SK-N-SH (cell line): ENCODE measurements around the gene ZNF768. TPM values are rescaled to one million over a fixed set of nuclear protein-coding genes. Genes with fewer than 3 reads are reported as not detected.
"Not testable (repeated sequence)": the region's sequence is repeated elsewhere in the genome, so short reads cannot be mapped to it uniquely, and the experiment has no call there.

Experiments used
- CTCF ChIA-PET: fragments of 300-600, 350-600 bp; formaldehyde crosslinking; extraction: SDS; loops from one replicate; lab custom pipeline; 2021; lab: Yijun Ruan, JAX
- POLR2A ChIA-PET: fragments of 350-600 bp; sonication (Branson Sonifier 250); formaldehyde crosslinking; extraction: SDS; loops from one replicate; lab custom pipeline; 2020; ENCODE audit warnings: antibody characterized with exemption, inconsistent platforms; lab: Yijun Ruan, JAX
- DNase-seq: peaks from one replicate; pipeline ENCODE4 v3.0.0; 2012
- H2AFZ ChIP-seq: fragments of 200-600 bp; sonication (generic); 2 replicates; pipeline ENCODE4 v1.8.1; 2016; ENCODE audit warnings: antibody characterized with exemption, mild to moderate bottlenecking, low read depth
- H3F3A ChIP-seq: fragments of 200-600 bp; sonication (generic); replicated peaks from 2 replicates; pipeline ENCODE3; 2016; ENCODE audit warnings: antibody characterized with exemption, mild to moderate bottlenecking; ENCODE audit not compliant: insufficient read depth
- H3K27ac ChIP-seq, 2 experiments: fragments of 200-500 bp in 1 of 2; fragments of 200-600 bp in 1 of 2; sonication (Bioruptor generic) in 1 of 2; sonication (generic), shearing (Covaris generic) in 1 of 2; 2 replicates each; pipeline versions ENCODE4 v1.5.1 to v1.6.1; 2014 to 2016; ENCODE audit warnings: low read depth in 2 of 2, inconsistent platforms in 1 of 2, low read length in 1 of 2, mild to moderate bottlenecking in 1 of 2, mixed read lengths in 1 of 2
- H3K27me3 ChIP-seq: fragments of 200-600 bp; sonication (generic), shearing (Covaris generic); 2 replicates; pipeline ENCODE4 v1.6.1; 2016; ENCODE audit warnings: mixed run types; ENCODE audit not compliant: insufficient read depth
- H3K36me3 ChIP-seq, 2 experiments: fragments of 200-500 bp in 1 of 2; fragments of 200-600 bp in 1 of 2; sonication (Bioruptor generic) in 1 of 2; sonication (generic) in 1 of 2; replicated peaks in 1 of 2; 2 replicates each; pipeline versions ENCODE3 to v1.5.1; 2014 to 2016; ENCODE audit warnings: low read length in 1 of 2, mild to moderate bottlenecking in 1 of 2; ENCODE audit not compliant: insufficient read depth in 2 of 2, control insufficient read depth in 1 of 2
- H3K4me1 ChIP-seq, 2 experiments: fragments of 200-500 bp in 1 of 2; fragments of 200-600 bp in 1 of 2; sonication (Bioruptor generic) in 1 of 2; sonication (generic), shearing (Covaris generic) in 1 of 2; 2 replicates each; pipeline versions ENCODE4 v1.5.1 to v1.6.1; 2014 to 2016; ENCODE audit warnings: low read depth in 1 of 2, low read length in 1 of 2, mixed run types in 1 of 2; ENCODE audit not compliant: insufficient read depth in 2 of 2, control insufficient read depth in 1 of 2
- H3K4me2 ChIP-seq: fragments of 200-600 bp; sonication (generic), shearing (Covaris generic); 2 replicates; pipeline ENCODE4 v1.6.1; 2017; ENCODE audit warnings: mixed run types
- H3K4me3 ChIP-seq, 2 experiments: fragments of 200-500 bp in 1 of 2; fragments of 200-600 bp in 1 of 2; sonication (Bioruptor generic) in 1 of 2; sonication (generic), shearing (Covaris generic) in 1 of 2; 2 replicates each; pipeline versions ENCODE4 v1.5.1 to v1.8.1; 2014 to 2016; ENCODE audit warnings: low read depth in 2 of 2, inconsistent platforms in 1 of 2, low read length in 1 of 2, mild to moderate bottlenecking in 1 of 2, mixed read lengths in 1 of 2, moderate library complexity in 1 of 2
- H3K79me2 ChIP-seq: fragments of 200-600 bp; sonication (generic); 2 replicates; pipeline ENCODE4 v1.8.1; 2017; ENCODE audit warnings: mild to moderate bottlenecking; ENCODE audit not compliant: insufficient read depth
- H3K9ac ChIP-seq: fragments of 200-600 bp; sonication (generic); 2 replicates; pipeline ENCODE4 v1.6.1; 2017; ENCODE audit warnings: mixed run types
- H3K9me2 ChIP-seq: fragments of 200-600 bp; sonication (generic); 2 replicates; pipeline ENCODE4 v1.6.1; 2017; ENCODE audit warnings: mixed run types
- H3K9me3 ChIP-seq: fragments of 200-600 bp; sonication (generic); 2 replicates; pipeline ENCODE4 v1.6.1; 2017; ENCODE audit warnings: mixed run types, mild to moderate bottlenecking, moderate library complexity
- H4K20me1 ChIP-seq: fragments of 200-600 bp; sonication (generic); 2 replicates; pipeline ENCODE4 v1.6.1; 2017; ENCODE audit warnings: mild to moderate bottlenecking, mixed run types; ENCODE audit not compliant: insufficient read depth
- CTCF ChIP-seq: fragments of 200-600 bp; sonication (generic); IDR thresholded peaks from 2 replicates; pipeline ENCODE4 v1.6.1; 2017; ENCODE audit warnings: antibody characterized with exemption, mild to moderate bottlenecking, moderate library complexity
- EP300 ChIP-seq, 2 experiments: IDR thresholded peaks; 2 replicates each; pipeline versions ENCODE4 v1.4.0 to v1.6.1; 2012; ENCODE audit warnings: borderline replicate concordance in 1 of 2, low read depth in 1 of 2, low read length in 1 of 2
- FOSL2 ChIP-seq: IDR thresholded peaks from 2 replicates; pipeline ENCODE4 v1.4.0; 2012; ENCODE audit warnings: low read depth, mild to moderate bottlenecking, moderate library complexity, borderline replicate concordance
- GABPA ChIP-seq: IDR thresholded peaks from 2 replicates; pipeline ENCODE4 v1.4.0; 2012; ENCODE audit warnings: low read depth, mild to moderate bottlenecking
- GATA2 ChIP-seq: sonication (generic); formaldehyde crosslinking; IDR thresholded peaks from 2 replicates; pipeline ENCODE4 v1.5.0; 2020; ENCODE audit warnings: mild to moderate bottlenecking, missing genetic modification reagents
- JUND ChIP-seq: IDR thresholded peaks from 2 replicates; pipeline ENCODE4 v1.4.0; 2012
- NFIC ChIP-seq: IDR thresholded peaks from 2 replicates; pipeline ENCODE4 v1.4.0; 2012; ENCODE audit warnings: borderline replicate concordance
- NRF1 ChIP-seq: IDR thresholded peaks from 2 replicates; pipeline ENCODE4 v1.6.1; 2012; ENCODE audit warnings: low read depth, mild to moderate bottlenecking, low read length
- POLR2AphosphoS5 ChIP-seq: IDR thresholded peaks from 2 replicates; pipeline ENCODE4 v1.6.1; 2012; ENCODE audit warnings: low read depth, low read length
- RAD21 ChIP-seq: IDR thresholded peaks from 2 replicates; pipeline ENCODE4 v1.6.1; 2012; ENCODE audit warnings: mild to moderate bottlenecking, low read length
- RFX5 ChIP-seq: IDR thresholded peaks from 2 replicates; pipeline ENCODE4 v1.6.1; 2012; ENCODE audit warnings: mild to moderate bottlenecking, improper control_type of control experiment, low read length
- RXRA ChIP-seq: IDR thresholded peaks from 2 replicates; pipeline ENCODE4 v1.4.0; 2012; ENCODE audit warnings: low read depth, mild to moderate bottlenecking, borderline replicate concordance
- SIN3A ChIP-seq: IDR thresholded peaks from 2 replicates; pipeline ENCODE4 v1.6.1; 2012; ENCODE audit warnings: low read depth, mild to moderate bottlenecking, low read length, moderate library complexity, borderline replicate concordance
- SMC3 ChIP-seq: IDR thresholded peaks from 2 replicates; pipeline ENCODE4 v1.6.1; 2012; ENCODE audit warnings: low read depth, low read length, improper control_type of control experiment
- TCF12 ChIP-seq: IDR thresholded peaks from 2 replicates; pipeline ENCODE4 v1.4.0; 2012
- USF1 ChIP-seq: IDR thresholded peaks from 2 replicates; pipeline ENCODE4 v1.4.0; 2012; ENCODE audit warnings: low read depth, borderline replicate concordance
- USF2 ChIP-seq: fragments of 150-350 bp; IDR thresholded peaks from 2 replicates; pipeline ENCODE4 v1.6.1; 2017; ENCODE audit warnings: antibody characterized with exemption, low read length, low read depth, borderline replicate concordance
- YY1 ChIP-seq: IDR thresholded peaks from 2 replicates; pipeline ENCODE4 v1.4.0; 2012; ENCODE audit warnings: low read depth, mild to moderate bottlenecking
- WGBS: methylation state at CpG from one replicate; pipeline ENCODE4 v1.1.6; 2017; ENCODE audit warnings: low lambda C conversion rate; 5-methylcytosine and 5-hydroxymethylcytosine counted together
- polyA plus RNA-seq, 3 experiments: library from polyadenylated mRNA; depleted of rRNA; stranded (reverse); fragments of >200 nt; gene quantifications; 2 replicates each; pipeline ENCODE4 v1.2.3, GENCODE V29; 2012
- TF ChIP-seq, protein P1 (sequence below): fragments of 150-350 bp; IDR thresholded peaks from 2 replicates; pipeline ENCODE4 v1.6.1; 2016; ENCODE audit warnings: mild to moderate bottlenecking, low read depth, low read length

ZNF768 gene
- polyA plus RNA-seq, 1 of the 3 experiments (the other 2 are of a cell fraction) = 26.0 TPM

- TF ChIP-seq YY1 (no peak), SMC3 (no peak), USF2 (no peak), SIN3A (no peak)
Measured at GRCh38 chr16:30478766-30479478, 47.4 kb downstream of the ZNF768 start (continued).

GRCh38 chr16:30477773-30478172 is 48.6 kb downstream of the ZNF768 start:
- H3K27me3 ChIP-seq = peaks cover 15% of the 10 kb centered on the region
- H3K4me1 ChIP-seq, DNase-seq, H4K20me1 ChIP-seq, H3K27ac ChIP-seq, H3K4me3 ChIP-seq, H3K9me2 ChIP-seq, H2AFZ ChIP-seq, H3K79me2 ChIP-seq, POLR2A ChIA-PET, CTCF ChIA-PET, H3F3A ChIP-seq, H3K9ac ChIP-seq, H3K36me3 ChIP-seq, H3K9me3 ChIP-seq, H3K4me2 ChIP-seq: not testable (repeated sequence)
- 67% methylated on average over 3 of the region's 3 CpGs for WGBS

- H2AFZ ChIP-seq = no peak overlapping the region
- H3K4me2 ChIP-seq = no peak overlapping the region
- TF ChIP-seq CTCF = no peak
- no peak for TF ChIP-seq JUND
- TF ChIP-seq GABPA = no peak
- no peak for TF ChIP-seq EP300 (IDR thresholded peaks at IDR 0.05; ENCODE audit: borderline replicate concordance in 1 of 2, low read depth in 1 of 2, low read length in 1 of 2)
- no peak for TF ChIP-seq NRF1
- no peak for TF ChIP-seq SMC3
- TF ChIP-seq RAD21 = no peak
- TF ChIP-seq, protein P1, sequence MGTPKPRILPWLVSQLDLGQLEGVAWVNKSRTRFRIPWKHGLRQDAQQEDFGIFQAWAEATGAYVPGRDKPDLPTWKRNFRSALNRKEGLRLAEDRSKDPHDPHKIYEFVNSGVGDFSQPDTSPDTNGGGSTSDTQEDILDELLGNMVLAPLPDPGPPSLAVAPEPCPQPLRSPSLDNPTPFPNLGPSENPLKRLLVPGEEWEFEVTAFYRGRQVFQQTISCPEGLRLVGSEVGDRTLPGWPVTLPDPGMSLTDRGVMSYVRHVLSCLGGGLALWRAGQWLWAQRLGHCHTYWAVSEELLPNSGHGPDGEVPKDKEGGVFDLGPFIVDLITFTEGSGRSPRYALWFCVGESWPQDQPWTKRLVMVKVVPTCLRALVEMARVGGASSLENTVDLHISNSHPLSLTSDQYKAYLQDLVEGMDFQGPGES = no peak
- no peak for TF ChIP-seq FOSL2
- no peak for TF ChIP-seq USF1
- no peak for TF ChIP-seq POLR2AphosphoS5
- TF ChIP-seq YY1 = no peak
- TF ChIP-seq GATA2 (CRISPR knock-in tag) = no peak
- no peak for TF ChIP-seq NFIC
- no peak for TF ChIP-seq RFX5
- no peak for TF ChIP-seq TCF12
- TF ChIP-seq RXRA = no peak
- no peaks in the 10 kb centered on the region for H3F3A ChIP-seq
- peaks cover 15% of the 10 kb centered on the region for H3K27me3 ChIP-seq
- no peaks in the 10 kb centered on the region for H3K9me3 ChIP-seq
- H3K27ac ChIP-seq = no peak overlapping the region
- no peaks in the 10 kb centered on the region for H3K4me1 ChIP-seq
- no peaks in the 10 kb centered on the region for H4K20me1 ChIP-seq
- 29% methylated on average over 3 of the region's 3 CpGs for WGBS
- H3K9me2 ChIP-seq = no peaks in the 10 kb centered on the region
- no peak for DNase-seq
- H3K4me3 ChIP-seq = no peak overlapping the region
- H3K9ac ChIP-seq = no peak overlapping the region
- H3K36me3 ChIP-seq = no peaks in the 10 kb centered on the region
- ChIA-PET CTCF (no interaction called here), POLR2A (no interaction called here)
- no peaks in the 10 kb centered on the region for H3K79me2 ChIP-seq
Measured at GRCh38 chr16:30476991-30477390, 49.4 kb downstream of the ZNF768 start.
